OCI-LY1 (cell line): ENCODE data around the gene SLC13A5.
"Not testable (repeated sequence)": the region's sequence is repeated elsewhere in the genome, so short reads cannot be mapped to it uniquely, and the experiment has no call there.

Experiments
- H2AFZ ChIP-seq: fragments of 200-600 bp; sonication (generic), shearing (Covaris generic); 2 replicates; pipeline ENCODE4 v1.6.0; 2014; ENCODE audit warnings: antibody characterized with exemption, mild to moderate bottlenecking, low read length
- H3F3A ChIP-seq: fragments of 200-600 bp; sonication (generic), shearing (Covaris generic); 2 replicates; pipeline ENCODE4 v1.6.0; 2014; ENCODE audit warnings: mild to moderate bottlenecking, antibody characterized with exemption, low read length, moderate library complexity; ENCODE audit not compliant: insufficient read depth
- H3K27ac ChIP-seq: fragments of 200-600 bp; sonication (generic); 2 replicates; pipeline ENCODE4 v1.5.1; 2014; ENCODE audit warnings: low read length, mixed run types, mild to moderate bottlenecking, low read depth; ENCODE audit not compliant: poor library complexity, severe bottlenecking
- H3K27me3 ChIP-seq: fragments of 200-600 bp; sonication (generic); 2 replicates; pipeline ENCODE4 v1.6.0; 2014; ENCODE audit warnings: antibody characterized with exemption, mild to moderate bottlenecking, low read length, moderate library complexity; ENCODE audit not compliant: insufficient read depth
- H3K36me3 ChIP-seq: fragments of 200-600 bp; sonication (generic); 2 replicates; pipeline ENCODE4 v1.6.1; 2014; ENCODE audit warnings: mild to moderate bottlenecking, antibody characterized with exemption, low read length, moderate library complexity, mixed read lengths; ENCODE audit not compliant: insufficient read depth
- H3K4me1 ChIP-seq: fragments of 200-600 bp; sonication (generic); 2 replicates; pipeline ENCODE4 v1.5.1; 2014; ENCODE audit warnings: mild to moderate bottlenecking, low read length, moderate library complexity; ENCODE audit not compliant: insufficient read depth, severe bottlenecking
- H3K4me2 ChIP-seq: fragments of 200-600 bp; sonication (generic), shearing (Covaris generic); 2 replicates; pipeline ENCODE4 v1.6.1; 2014; ENCODE audit warnings: low read length
- H3K4me3 ChIP-seq: fragments of 200-600 bp; sonication (generic); 2 replicates; pipeline ENCODE4 v1.5.1; 2014; ENCODE audit warnings: low read length, low read depth, mild to moderate bottlenecking, mixed read lengths; ENCODE audit not compliant: poor library complexity, severe bottlenecking
- H3K79me2 ChIP-seq: fragments of 200-600 bp; shearing (Covaris generic); 2 replicates; pipeline ENCODE4 v1.6.1; 2016; ENCODE audit warnings: mixed run types, low read length, mixed read lengths; ENCODE audit not compliant: insufficient read depth
- H3K9ac ChIP-seq: fragments of 200-600 bp; sonication (generic), shearing (Covaris generic); 2 replicates; pipeline ENCODE4 v1.6.1; 2014; ENCODE audit warnings: mild to moderate bottlenecking, low read length, mixed read lengths
- H3K9me2 ChIP-seq: fragments of 200-600 bp; sonication (generic), shearing (Covaris generic); 2 replicates; pipeline ENCODE4 v1.6.1; 2014; ENCODE audit warnings: low read depth, mild to moderate bottlenecking, low read length, mixed read lengths
- H3K9me3 ChIP-seq: fragments of 200-600 bp; shearing (Covaris generic); 2 replicates; pipeline ENCODE4 v1.6.1; 2014; ENCODE audit warnings: low read length, mixed read lengths
- H4K20me1 ChIP-seq: fragments of 200-600 bp; sonication (generic), shearing (Covaris generic); 2 replicates; pipeline ENCODE4 v1.6.0; 2016; ENCODE audit warnings: mild to moderate bottlenecking, low read length; ENCODE audit not compliant: insufficient read depth
- EZH2 ChIP-seq: fragments of 200-600 bp; sonication (generic), shearing (Covaris generic); IDR thresholded peaks from 2 replicates; pipeline ENCODE4 v1.8.0; 2017; ENCODE audit warnings: borderline replicate concordance, mixed run types, mild to moderate bottlenecking, antibody characterized with exemption, low read length, moderate library complexity, mixed read lengths
- TF ChIP-seq, protein P1 (sequence below): fragments of 200-600 bp; sonication (generic), shearing (Covaris generic); IDR thresholded peaks from 2 replicates; pipeline ENCODE4 v1.5.1; 2017; ENCODE audit warnings: mild to moderate bottlenecking, antibody characterized with exemption, low read length, moderate library complexity, mixed read lengths

The SLC13A5 gene

DNA sequence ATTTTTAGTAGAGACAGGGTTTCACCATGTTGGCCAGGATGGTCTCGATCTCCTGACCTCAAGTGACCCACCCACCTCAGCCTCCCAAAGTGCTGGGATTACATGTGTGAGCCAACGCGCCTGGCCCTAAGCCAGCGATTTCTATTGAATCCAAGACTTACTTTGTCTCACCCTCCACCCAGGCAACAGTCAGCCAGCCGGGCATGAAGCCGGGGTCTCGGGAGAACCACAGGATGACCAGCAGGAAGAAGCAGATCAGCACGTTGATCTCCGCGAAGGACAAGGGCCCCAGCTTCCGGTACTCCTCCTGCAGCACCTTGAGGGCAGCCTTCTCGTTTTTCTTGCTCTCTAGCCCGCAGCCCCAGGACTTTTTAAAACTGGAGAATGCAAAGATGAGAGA is 17.6 kb downstream of the SLC13A5 start:
- no peak overlapping the region for H3K9ac ChIP-seq
- no peaks in the 10 kb centered on the region for H3F3A ChIP-seq
- no peaks in the 10 kb centered on the region for H3K9me3 ChIP-seq
- no peak overlapping the region for H3K27ac ChIP-seq
- no peak overlapping the region for H3K4me3 ChIP-seq
- TF ChIP-seq, protein P1, sequence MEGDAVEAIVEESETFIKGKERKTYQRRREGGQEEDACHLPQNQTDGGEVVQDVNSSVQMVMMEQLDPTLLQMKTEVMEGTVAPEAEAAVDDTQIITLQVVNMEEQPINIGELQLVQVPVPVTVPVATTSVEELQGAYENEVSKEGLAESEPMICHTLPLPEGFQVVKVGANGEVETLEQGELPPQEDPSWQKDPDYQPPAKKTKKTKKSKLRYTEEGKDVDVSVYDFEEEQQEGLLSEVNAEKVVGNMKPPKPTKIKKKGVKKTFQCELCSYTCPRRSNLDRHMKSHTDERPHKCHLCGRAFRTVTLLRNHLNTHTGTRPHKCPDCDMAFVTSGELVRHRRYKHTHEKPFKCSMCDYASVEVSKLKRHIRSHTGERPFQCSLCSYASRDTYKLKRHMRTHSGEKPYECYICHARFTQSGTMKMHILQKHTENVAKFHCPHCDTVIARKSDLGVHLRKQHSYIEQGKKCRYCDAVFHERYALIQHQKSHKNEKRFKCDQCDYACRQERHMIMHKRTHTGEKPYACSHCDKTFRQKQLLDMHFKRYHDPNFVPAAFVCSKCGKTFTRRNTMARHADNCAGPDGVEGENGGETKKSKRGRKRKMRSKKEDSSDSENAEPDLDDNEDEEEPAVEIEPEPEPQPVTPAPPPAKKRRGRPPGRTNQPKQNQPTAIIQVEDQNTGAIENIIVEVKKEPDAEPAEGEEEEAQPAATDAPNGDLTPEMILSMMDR: no peak
- no peak for TF ChIP-seq EZH2
- no peak overlapping the region for H3K4me2 ChIP-seq
- no peaks in the 10 kb centered on the region for H3K36me3 ChIP-seq
- no peak overlapping the region for H2AFZ ChIP-seq
- H3K4me1 ChIP-seq: no peaks in the 10 kb centered on the region
- peaks cover 4% of the 10 kb centered on the region; the same call in 1 of the 2 replicates for H3K27me3 ChIP-seq
- no peaks in the 10 kb centered on the region for H3K9me2 ChIP-seq
- no peaks in the 10 kb centered on the region for H3K79me2 ChIP-seq
- H4K20me1 ChIP-seq: no peaks in the 10 kb centered on the region

DNA sequence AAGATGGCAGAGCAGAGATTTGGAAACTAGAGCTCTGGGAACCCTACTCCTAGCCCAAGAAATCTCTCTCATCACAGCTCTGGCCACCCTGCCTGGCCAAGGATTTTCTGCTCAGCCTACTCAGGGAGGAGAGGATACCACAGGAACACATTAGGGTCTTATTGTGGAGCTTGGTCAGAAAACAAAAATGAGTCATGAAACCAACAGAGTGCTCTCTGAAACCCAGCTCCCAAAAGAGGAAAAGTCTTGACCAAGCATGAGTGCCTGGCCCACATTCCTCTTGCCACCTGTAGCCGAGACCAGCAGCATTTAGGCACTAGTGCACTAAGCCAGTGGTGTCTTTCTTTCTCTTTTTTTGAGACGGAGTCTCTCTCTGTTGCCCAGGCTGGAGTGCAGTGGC is 18.1 kb downstream of the SLC13A5 start:
- TF ChIP-seq, protein P1: no peak
- no peak for TF ChIP-seq EZH2
- H3K4me2 ChIP-seq: no peak overlapping the region

DNA sequence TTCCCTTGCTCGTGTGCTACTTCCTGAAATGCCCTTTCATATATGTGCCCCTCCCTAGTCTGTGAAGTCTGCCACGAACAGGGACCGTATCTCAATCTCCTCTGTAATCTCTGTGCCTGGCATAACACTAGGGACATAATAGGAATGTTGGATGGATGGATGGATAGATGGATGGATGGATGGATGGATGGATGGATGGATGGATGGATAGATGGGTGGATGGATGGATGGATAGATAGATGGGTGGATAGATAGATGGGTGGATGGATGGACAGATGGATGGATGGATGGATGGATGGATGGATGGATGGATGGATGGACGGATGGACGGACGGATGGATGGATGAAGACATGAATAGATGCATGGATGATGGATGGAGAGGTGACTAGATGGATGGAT is 21.2 kb downstream of the SLC13A5 start:
- H3K27ac ChIP-seq, H3K4me3 ChIP-seq, H3F3A ChIP-seq, H2AFZ ChIP-seq, H3K9me2 ChIP-seq, H3K27me3 ChIP-seq, H3K9me3 ChIP-seq, H3K9ac ChIP-seq, H4K20me1 ChIP-seq, H3K4me2 ChIP-seq, H3K36me3 ChIP-seq, H3K79me2 ChIP-seq, H3K4me1 ChIP-seq: not testable (repeated sequence)

More for the DNA sequence above, 18.1 kb downstream of the SLC13A5 start:
- no peaks in the 10 kb centered on the region for H3F3A ChIP-seq
- no peaks in the 10 kb centered on the region for H3K36me3 ChIP-seq
- no peak overlapping the region for H2AFZ ChIP-seq
- H3K9ac ChIP-seq: no peak overlapping the region
- H3K4me1 ChIP-seq: no peaks in the 10 kb centered on the region
- no peaks in the 10 kb centered on the region for H3K9me3 ChIP-seq
- no peak overlapping the region for H3K27ac ChIP-seq
- no peaks in the 10 kb centered on the region for H4K20me1 ChIP-seq
- peaks cover 4% of the 10 kb centered on the region; the same call in 1 of the 2 replicates for H3K27me3 ChIP-seq
- no peaks in the 10 kb centered on the region for H3K9me2 ChIP-seq
- no peak overlapping the region for H3K4me3 ChIP-seq
- no peaks in the 10 kb centered on the region for H3K79me2 ChIP-seq

DNA sequence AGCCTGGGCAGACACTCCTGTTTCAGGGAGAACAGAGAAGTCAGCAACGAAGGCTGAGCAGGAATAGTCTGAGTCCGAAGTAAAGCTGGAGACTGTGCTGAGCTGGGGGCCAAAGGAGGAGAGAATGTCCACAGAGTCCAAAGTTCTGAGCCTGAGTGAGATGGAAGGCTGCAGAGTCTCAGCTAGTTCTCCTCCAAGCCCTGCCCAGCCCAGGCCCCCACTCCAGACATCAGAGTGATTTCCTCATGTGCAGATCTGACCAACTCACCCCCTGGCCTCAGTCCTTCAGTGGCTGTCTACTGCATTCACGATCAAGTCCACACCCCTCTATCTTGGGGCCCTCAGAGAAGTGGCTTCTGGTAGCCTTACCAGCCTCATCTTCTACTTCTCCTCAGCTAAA is 21.6 kb downstream of the SLC13A5 start:
- Histone ChIP-seq H2AFZ (no peak overlapping the region), H3K36me3 (no peaks in the 10 kb centered on the region), H3K4me3 (no peak overlapping the region), H3F3A (no peaks in the 10 kb centered on the region), H3K27ac (no peak overlapping the region), H3K4me1 (no peaks in the 10 kb centered on the region), H4K20me1 (no peaks in the 10 kb centered on the region), H3K79me2 (no peaks in the 10 kb centered on the region), H3K9me2 (no peaks in the 10 kb centered on the region), H3K27me3 (peaks cover 4% of the 10 kb centered on the region; the same call in 1 of the 2 replicates), H3K4me2 (no peak overlapping the region), H3K9ac (no peak overlapping the region), H3K9me3 (no peaks in the 10 kb centered on the region)
- TF ChIP-seq EZH2: no peak
- TF ChIP-seq, protein P1: no peak
